HepG2 (cell line): ENCODE results near the gene TDRD3. TPM values are rescaled to one million over a fixed set of nuclear protein-coding genes. Genes with fewer than 3 reads are reported as not detected.

Source experiments
- ASH2L ChIP-seq: fragments of 300-600, 200-600 bp; sonication (generic); IDR thresholded peaks from 2 replicates; pipeline ENCODE4 v1.7.0; 2017; ENCODE audit warnings: low read depth, mild to moderate bottlenecking, moderate library complexity, mixed read lengths, low read length; ENCODE audit not compliant: insufficient read length
- HOXA3 ChIP-seq: sonication (generic); formaldehyde crosslinking; IDR thresholded peaks from 2 replicates; pipeline ENCODE4 v1.5.0; 2020; ENCODE audit warnings: missing genetic modification reagents
- MTA3 ChIP-seq: sonication (generic); formaldehyde crosslinking; IDR thresholded peaks from 2 replicates; pipeline ENCODE4 v1.4.0; 2020; ENCODE audit warnings: missing genetic modification reagents
- MTF1 ChIP-seq: sonication (generic); formaldehyde crosslinking; IDR thresholded peaks from 2 replicates; pipeline ENCODE4 v1.5.0; 2020; ENCODE audit warnings: missing genetic modification reagents
- NFIB ChIP-seq: sonication (generic); formaldehyde crosslinking; IDR thresholded peaks from 2 replicates; pipeline ENCODE4 v1.9.0; 2021; ENCODE audit warnings: missing genetic modification reagents, mild to moderate bottlenecking, borderline replicate concordance
- PITX1 ChIP-seq: sonication (generic); formaldehyde crosslinking; IDR thresholded peaks from 2 replicates; pipeline ENCODE4 v1.5.1; 2020; ENCODE audit warnings: mild to moderate bottlenecking, missing genetic modification reagents
- RBFOX2 ChIP-seq: fragments of 200-400 bp; formaldehyde crosslinking; IDR thresholded peaks from 2 replicates; pipeline ENCODE4 v1.6.1; 2017; ENCODE audit warnings: low read depth, mild to moderate bottlenecking, low read length
- SIN3A ChIP-seq: IDR thresholded peaks from 2 replicates; pipeline ENCODE4 v1.6.1; 2011; ENCODE audit warnings: low read depth, mild to moderate bottlenecking, control low read depth, low read length, borderline replicate concordance
- SMAD9 ChIP-seq: sonication (generic); formaldehyde crosslinking; IDR thresholded peaks from 2 replicates; pipeline ENCODE4 v1.5.1; 2020; ENCODE audit warnings: mild to moderate bottlenecking, missing genetic modification reagents
- SRY ChIP-seq: sonication (generic); formaldehyde crosslinking; IDR thresholded peaks from 2 replicates; pipeline ENCODE4 v1.8.0; 2022; ENCODE audit warnings: mild to moderate bottlenecking, missing genetic modification reagents
- ZBTB21 ChIP-seq: sonication (generic); formaldehyde crosslinking; IDR thresholded peaks from 2 replicates; pipeline ENCODE4 v1.4.0; 2020; ENCODE audit warnings: missing genetic modification reagents
- ZNF142 ChIP-seq: sonication (generic); formaldehyde crosslinking; IDR thresholded peaks from 2 replicates; pipeline ENCODE4 v1.4.0; 2020; ENCODE audit warnings: missing genetic modification reagents
- ZNF446 ChIP-seq: sonication (generic); formaldehyde crosslinking; IDR thresholded peaks from 2 replicates; pipeline ENCODE4 v1.5.0; 2020; ENCODE audit warnings: mild to moderate bottlenecking, missing genetic modification reagents
- ZNF766 ChIP-seq: sonication (generic); formaldehyde crosslinking; IDR thresholded peaks from 2 replicates; pipeline ENCODE4 v1.5.0; 2020; ENCODE audit warnings: missing genetic modification reagents, borderline replicate concordance
- ZSCAN21 ChIP-seq: sonication (generic); formaldehyde crosslinking; IDR thresholded peaks from 2 replicates; pipeline ENCODE4 v1.8.0; 2022; ENCODE audit warnings: mild to moderate bottlenecking, missing genetic modification reagents, moderate library complexity, borderline replicate concordance
- polyA plus RNA-seq, 8 experiments: library from polyadenylated mRNA; depleted of rRNA in 3 of 8; stranded (reverse) in 7 of 8; unstranded in 1 of 8; fragments of >200 nt; fragmentation: Illumina TruSeq in 4 of 8; extraction: Trizol in 4 of 8; gene quantifications; 2 replicates each; pipeline versions ENCODE4 v1.2.1 to v1.2.3, GENCODE V29; 2011 to 2016; ENCODE audit warnings: low read depth in 4 of 8, missing spikeins in 1 of 8, mixed read lengths in 1 of 8; ENCODE audit not compliant: insufficient read depth in 1 of 8
- total RNA-seq, 5 experiments: library from RNA; depleted of rRNA; stranded (reverse); fragments of >200 nt; fragmentation: Illumina TruSeq; extraction: Trizol; gene quantifications; 2 replicates each; pipeline ENCODE4 v1.2.3, GENCODE V29; 2016; ENCODE audit warnings: low read depth in 1 of 5
- TF ChIP-seq, protein P1 (sequence below): sonication (generic); formaldehyde crosslinking; IDR thresholded peaks from 2 replicates; pipeline ENCODE4 v1.5.0; 2020; ENCODE audit warnings: mild to moderate bottlenecking, missing genetic modification reagents
- TF ChIP-seq, protein P2 (sequence below): sonication (generic); formaldehyde crosslinking; IDR thresholded peaks from 2 replicates; pipeline ENCODE4 v1.4.0; 2020; ENCODE audit warnings: missing genetic modification reagents

TDRD3 gene
- total and polyA plus RNA-seq, 2 of the 13 experiments (the other 11 are each of a cell fraction or from before 2014, with no cell fraction given) = 4.7 to 11.8 TPM

DNA sequence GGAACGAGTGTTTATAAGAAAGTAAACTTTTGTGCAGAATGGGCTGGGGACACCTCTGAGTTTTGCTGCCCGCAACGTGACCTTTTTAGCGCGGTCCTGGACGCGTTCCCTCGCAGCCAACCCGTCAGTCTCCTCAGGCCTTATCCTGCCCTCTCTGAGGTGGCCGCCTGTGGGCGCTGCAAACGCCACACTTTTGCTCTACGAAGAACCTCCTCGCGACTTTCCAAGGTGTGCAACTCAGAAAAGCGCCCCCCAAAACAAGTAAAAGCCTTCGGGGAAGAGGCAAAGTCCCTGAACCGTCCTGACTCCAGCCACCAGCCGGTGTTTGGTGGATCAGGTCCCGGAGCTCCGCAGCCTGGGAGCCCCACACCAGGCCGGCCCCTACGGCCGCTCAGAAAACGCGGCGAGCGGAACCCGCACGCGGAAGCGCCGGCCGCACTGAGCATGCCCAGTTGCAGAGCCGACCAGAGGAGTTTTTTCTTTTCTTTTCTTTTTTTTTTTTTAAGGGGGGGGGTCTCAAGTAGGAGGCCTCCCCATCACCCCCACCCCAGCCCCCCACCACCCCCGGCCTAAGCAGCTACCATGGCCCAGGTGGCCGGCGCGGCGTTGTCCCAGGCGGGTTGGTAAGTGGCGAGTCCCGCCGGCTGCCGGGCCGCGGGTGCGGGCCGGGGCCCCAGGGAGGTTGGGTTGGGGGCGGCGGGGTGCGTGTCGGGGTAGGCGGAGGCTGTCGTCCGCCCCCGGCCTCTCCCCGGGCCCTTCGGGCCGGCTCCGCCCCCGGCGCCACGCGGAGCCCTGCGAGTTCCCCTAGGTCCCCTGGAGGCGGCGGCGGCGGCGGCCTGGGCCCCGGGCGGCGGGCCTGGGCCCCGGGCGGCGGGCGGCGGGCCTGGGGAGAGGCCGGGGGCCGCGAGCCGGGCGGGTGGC, at the start of gene TDRD3 (continued):
- TF ChIP-seq ZSCAN21 (CRISPR knock-in tag) = 0 out of 2 replicates have a peak, but pooled peaks have one; percentile 2
- TF ChIP-seq SMAD9 (CRISPR knock-in tag) = no peak
- TF ChIP-seq ASH2L = peak; percentile 62
- TF ChIP-seq PITX1 (CRISPR knock-in tag) = peak; percentile 25; the same call in 1 of the 2 replicates
- no peak for TF ChIP-seq ZNF766 (CRISPR knock-in tag)
- no peak for TF ChIP-seq MTF1 (CRISPR knock-in tag)
- no peak for TF ChIP-seq SRY
- TF ChIP-seq, protein P1, sequence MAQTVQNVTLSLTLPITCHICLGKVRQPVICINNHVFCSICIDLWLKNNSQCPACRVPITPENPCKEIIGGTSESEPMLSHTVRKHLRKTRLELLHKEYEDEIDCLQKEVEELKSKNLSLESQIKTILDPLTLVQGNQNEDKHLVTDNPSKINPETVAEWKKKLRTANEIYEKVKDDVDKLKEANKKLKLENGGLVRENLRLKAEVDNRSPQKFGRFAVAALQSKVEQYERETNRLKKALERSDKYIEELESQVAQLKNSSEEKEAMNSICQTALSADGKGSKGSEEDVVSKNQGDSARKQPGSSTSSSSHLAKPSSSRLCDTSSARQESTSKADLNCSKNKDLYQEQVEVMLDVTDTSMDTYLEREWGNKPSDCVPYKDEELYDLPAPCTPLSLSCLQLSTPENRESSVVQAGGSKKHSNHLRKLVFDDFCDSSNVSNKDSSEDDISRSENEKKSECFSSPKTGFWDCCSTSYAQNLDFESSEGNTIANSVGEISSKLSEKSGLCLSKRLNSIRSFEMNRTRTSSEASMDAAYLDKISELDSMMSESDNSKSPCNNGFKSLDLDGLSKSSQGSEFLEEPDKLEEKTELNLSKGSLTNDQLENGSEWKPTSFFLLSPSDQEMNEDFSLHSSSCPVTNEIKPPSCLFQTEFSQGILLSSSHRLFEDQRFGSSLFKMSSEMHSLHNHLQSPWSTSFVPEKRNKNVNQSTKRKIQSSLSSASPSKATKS (CRISPR knock-in tag) = no peak
- TF ChIP-seq RBFOX2 = peak; percentile 64
- TF ChIP-seq, protein P2, sequence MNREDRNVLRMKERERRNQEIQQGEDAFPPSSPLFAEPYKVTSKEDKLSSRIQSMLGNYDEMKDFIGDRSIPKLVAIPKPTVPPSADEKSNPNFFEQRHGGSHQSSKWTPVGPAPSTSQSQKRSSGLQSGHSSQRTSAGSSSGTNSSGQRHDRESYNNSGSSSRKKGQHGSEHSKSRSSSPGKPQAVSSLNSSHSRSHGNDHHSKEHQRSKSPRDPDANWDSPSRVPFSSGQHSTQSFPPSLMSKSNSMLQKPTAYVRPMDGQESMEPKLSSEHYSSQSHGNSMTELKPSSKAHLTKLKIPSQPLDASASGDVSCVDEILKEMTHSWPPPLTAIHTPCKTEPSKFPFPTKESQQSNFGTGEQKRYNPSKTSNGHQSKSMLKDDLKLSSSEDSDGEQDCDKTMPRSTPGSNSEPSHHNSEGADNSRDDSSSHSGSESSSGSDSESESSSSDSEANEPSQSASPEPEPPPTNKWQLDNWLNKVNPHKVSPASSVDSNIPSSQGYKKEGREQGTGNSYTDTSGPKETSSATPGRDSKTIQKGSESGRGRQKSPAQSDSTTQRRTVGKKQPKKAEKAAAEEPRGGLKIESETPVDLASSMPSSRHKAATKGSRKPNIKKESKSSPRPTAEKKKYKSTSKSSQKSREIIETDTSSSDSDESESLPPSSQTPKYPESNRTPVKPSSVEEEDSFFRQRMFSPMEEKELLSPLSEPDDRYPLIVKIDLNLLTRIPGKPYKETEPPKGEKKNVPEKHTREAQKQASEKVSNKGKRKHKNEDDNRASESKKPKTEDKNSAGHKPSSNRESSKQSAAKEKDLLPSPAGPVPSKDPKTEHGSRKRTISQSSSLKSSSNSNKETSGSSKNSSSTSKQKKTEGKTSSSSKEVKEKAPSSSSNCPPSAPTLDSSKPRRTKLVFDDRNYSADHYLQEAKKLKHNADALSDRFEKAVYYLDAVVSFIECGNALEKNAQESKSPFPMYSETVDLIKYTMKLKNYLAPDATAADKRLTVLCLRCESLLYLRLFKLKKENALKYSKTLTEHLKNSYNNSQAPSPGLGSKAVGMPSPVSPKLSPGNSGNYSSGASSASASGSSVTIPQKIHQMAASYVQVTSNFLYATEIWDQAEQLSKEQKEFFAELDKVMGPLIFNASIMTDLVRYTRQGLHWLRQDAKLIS (CRISPR knock-in tag) = no peak
- TF ChIP-seq ZNF142 (CRISPR knock-in tag) = no peak
- TF ChIP-seq ZBTB21 (CRISPR knock-in tag) = no peak
- TF ChIP-seq HOXA3 (CRISPR knock-in tag) = no peak
- TF ChIP-seq ZNF446 (CRISPR knock-in tag) = no peak; the same call in 1 of the 2 replicates
- TF ChIP-seq NFIB = no peak
- TF ChIP-seq MTA3 = no peak
- TF ChIP-seq SIN3A = no peak; the same call in 1 of the 2 replicates
